CD4-positive, alpha-beta T cell treated with Interleukin-10 for 1 hour (primary cell): ENCODE results near the gene FIGN.

ENCODE experiments used
- DNase-seq: peaks from one replicate; pipeline ENCODE4 v3.0.0-alpha.2; 2020

FIGN gene

DNA sequence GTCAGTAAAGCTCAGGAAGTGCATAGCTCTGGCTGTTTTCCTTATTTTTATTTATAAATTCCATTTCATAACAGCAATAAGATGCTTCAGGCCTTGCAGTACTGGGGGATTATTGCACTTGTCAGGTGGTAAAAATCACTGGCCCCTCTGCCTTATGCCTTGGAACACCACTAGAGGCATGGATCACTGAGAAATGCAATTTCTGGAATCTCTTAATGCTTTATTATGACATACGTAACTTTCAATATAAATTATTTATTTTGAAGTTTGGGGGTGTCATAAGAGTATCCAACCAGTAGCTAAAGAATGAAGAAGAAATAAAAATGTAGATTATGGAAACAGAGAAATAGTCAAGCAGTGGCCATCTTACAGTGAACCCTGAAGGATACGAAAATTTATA, 183.1 kb downstream of the FIGN start:
- no peak for DNase-seq

DNA sequence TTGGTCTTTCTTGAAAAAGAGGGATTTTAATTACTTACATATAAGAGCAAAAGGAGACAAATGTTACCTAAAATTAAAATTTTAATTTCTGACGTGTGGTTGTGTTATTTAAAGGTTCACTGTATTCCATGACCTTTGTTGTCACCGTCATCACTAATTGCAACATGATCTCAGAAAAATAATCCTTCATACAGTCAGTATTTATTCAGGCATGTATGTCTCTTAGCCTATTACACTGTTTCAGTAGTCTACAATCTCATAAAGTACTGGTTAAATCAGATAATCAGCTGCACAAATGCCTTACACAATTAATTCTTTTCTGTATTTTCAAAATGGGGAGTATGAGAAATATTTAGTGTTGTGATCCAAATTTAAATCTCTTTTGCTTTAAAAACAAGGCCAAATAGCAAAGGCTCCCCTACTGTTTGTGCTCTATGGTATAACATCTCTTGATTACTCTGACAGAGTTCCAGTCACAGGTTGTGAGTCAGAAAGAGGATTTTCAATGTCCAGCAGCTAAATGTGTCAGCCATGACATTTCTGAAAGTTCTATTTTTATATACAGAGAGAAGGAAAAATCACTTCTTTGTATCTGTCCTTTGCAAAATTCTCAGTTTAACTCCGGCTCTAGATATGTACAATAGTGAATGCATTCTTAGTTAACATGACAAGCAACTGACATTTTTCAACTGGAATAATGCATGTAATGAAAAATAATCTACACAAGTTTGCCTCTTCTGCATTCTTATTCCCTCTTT, 184.0 kb downstream of the FIGN start:
- no peak for DNase-seq

DNA sequence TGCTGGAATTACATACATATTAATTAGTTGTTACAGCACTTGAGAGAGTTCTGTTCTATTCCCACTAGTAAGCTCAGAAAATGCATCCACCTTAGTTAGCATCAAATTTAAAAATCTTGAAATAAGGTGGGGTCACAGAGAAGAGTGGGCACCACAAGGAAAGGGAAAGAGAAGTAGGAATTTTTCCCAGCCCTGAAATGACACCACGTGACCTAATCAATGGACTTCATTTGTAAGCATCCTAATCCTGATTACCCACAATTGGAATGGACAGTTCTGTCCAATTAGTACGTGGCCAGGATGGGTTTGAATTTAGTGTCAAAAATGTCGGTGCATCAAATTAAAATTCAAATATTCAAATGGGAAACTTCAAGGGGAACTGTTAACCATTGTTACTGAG, 186.8 kb downstream of the FIGN start:
- DNase-seq: no peak
